Left lung (tissue), 10 donors: ENCODE measurements around the gene HIBADH. TPM values are rescaled to one million over a fixed set of nuclear protein-coding genes. Genes with fewer than 3 reads are reported as not detected.

Experiments
- ATAC-seq: fragments of 200-7000 bp; cut with Tn5 transposase; one replicate; pipeline ENCODE4 v1.9.1; 2020; ENCODE audit warnings: moderate library complexity
- DNase-seq, 4 donors: peaks; one replicate each; pipeline ENCODE4 v3.0.0-alpha.2; 2013 to 2020
- H3K27ac ChIP-seq, 2 donors: fragments of 200-600 bp; sonication (generic) in 1 of 2; one replicate each; pipeline versions ENCODE4 v1.5.0 to v1.8.0; 2020 to 2021
- H3K27me3 ChIP-seq, 2 donors: fragments of 200-600 bp; sonication (generic) in 1 of 2; one replicate each; pipeline versions ENCODE4 v1.5.0 to v1.8.0; 2020 to 2021
- H3K36me3 ChIP-seq, 2 donors: fragments of 200-600 bp; sonication (generic) in 1 of 2; one replicate each; pipeline versions ENCODE4 v1.5.0 to v1.8.0; 2020 to 2021
- H3K4me1 ChIP-seq, 2 donors: fragments of 200-600 bp; one replicate each; pipeline ENCODE4 v1.8.0; 2021
- H3K4me3 ChIP-seq, 2 donors: fragments of 200-600 bp; sonication (generic) in 1 of 2; one replicate each; pipeline versions ENCODE4 v1.5.0 to v1.8.0; 2020 to 2021; ENCODE audit warnings: mild to moderate bottlenecking in 1 of 2
- H3K9me3 ChIP-seq, 2 donors: fragments of 200-600 bp; sonication (generic) in 1 of 2; one replicate each; pipeline versions ENCODE4 v1.5.0 to v1.8.0; 2020 to 2021
- CTCF ChIP-seq, 2 donors: fragments of 200-600 bp; sonication (generic) in 1 of 2; IDR thresholded peaks; one replicate each; pipeline versions ENCODE4 v1.5.0 to v1.8.0; 2021; ENCODE audit warnings: antibody characterized with exemption in 2 of 2
- intact Hi-C, 2 donors: fragments of 100-400 bp; cut with DNase I; formaldehyde crosslinking; loops; one replicate each; pipeline versions ENCODE4 v1.11.2 to v1.14.2; 2022
- polyA plus RNA-seq, 6 donors: library from polyadenylated mRNA; unstranded; fragments of 120-200 nt; gene quantifications; one replicate each; pipeline ENCODE4 v1.2.1, GENCODE V29; 2013; ENCODE audit not compliant: insufficient read length in 6 of 6
- total RNA-seq, 2 donors: library from RNA; stranded (reverse); fragmentation: NEBNext Ultra II Directional; extraction: Animal tissue kit (Norgen Biotek cat#: 25700); gene quantifications; one replicate each; pipeline ENCODE4 v1.2.1, GENCODE V29; 2021
- donor health status: DM: no; HTN: yes; CAD: no.
- donor health status: DM: no; HTN: no; CAD: no.

HIBADH gene
- total and polyA plus RNA-seq, 8 donors = 20.8 to 63.3 (median 49.4) TPM

DNA sequence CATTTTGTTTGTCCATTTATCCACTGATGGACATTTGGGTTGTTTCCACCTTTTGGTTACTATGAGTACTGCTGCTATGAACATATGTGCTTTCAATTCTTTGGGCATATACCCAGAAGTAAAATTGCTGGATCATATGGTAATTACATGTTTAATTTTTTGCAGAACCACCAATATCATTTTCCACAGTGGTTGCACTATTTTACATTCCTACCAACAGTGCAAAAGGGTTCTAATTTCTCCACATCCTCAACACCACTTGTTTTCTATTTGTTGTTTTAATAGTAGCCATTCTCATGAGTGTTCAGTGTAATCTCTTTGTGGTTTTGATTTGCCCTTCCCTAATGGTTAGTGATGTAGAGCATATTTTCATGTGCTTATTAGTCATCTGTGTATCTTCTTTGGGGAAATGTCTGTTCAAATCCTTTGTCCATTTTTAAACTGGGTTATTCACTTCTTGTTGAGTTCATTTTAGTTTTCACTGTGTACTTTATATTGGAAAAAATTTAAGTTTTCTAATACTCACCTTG, 101.9 kb downstream of the HIBADH start:
- Histone ChIP-seq H3K4me3 (no peak overlapping the region), H3K9me3 (peaks cover 0 to 6% of the 10 kb centered on the region in 2 donors), H3K27me3 (no peaks in the 10 kb centered on the region), H3K27ac (no peak overlapping the region), H3K4me1 (no peaks in the 10 kb centered on the region), H3K36me3 (no peaks in the 10 kb centered on the region)
- ATAC-seq (no peak), DNase-seq (no peak)
- intact Hi-C loops = no loop called here
- no peak for TF ChIP-seq CTCF (IDR thresholded peaks at IDR 0.05)

DNA sequence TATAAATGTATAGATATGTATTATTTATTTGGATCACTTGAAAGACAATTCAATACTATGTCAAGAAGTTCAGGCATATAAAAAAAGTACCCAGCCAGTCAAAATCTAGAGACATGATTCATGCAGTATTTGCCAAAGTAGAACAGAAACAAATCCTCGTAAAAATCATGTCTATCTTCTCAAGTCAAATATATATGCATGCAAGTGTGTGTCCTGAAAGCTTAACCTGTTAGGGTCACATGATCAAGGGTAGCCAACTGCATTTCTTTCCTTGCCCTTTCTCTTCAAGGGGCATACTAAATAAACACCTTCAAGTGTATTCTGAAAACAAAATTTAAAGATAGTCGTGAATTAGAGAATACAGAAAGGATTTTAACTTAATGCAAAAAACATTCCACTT, 107.0 kb downstream of the HIBADH start:
- H3K4me3 ChIP-seq = no peak overlapping the region
- no peaks in the 10 kb centered on the region for H3K9me3 ChIP-seq
- no peak for ATAC-seq
- no peaks in the 10 kb centered on the region for H3K36me3 ChIP-seq
- DNase-seq = no peak
- intact Hi-C loops = no loop called here
- H3K27ac ChIP-seq = no peak overlapping the region
- no peaks in the 10 kb centered on the region for H3K4me1 ChIP-seq
- TF ChIP-seq CTCF (IDR thresholded peaks at IDR 0.05) = no peak
- no peaks in the 10 kb centered on the region for H3K27me3 ChIP-seq

- DNase-seq = no peak
- no peaks in the 10 kb centered on the region for H3K36me3 ChIP-seq
- no peaks in the 10 kb centered on the region for H3K9me3 ChIP-seq
- no peak for ATAC-seq
- no peaks in the 10 kb centered on the region for H3K4me1 ChIP-seq
- no peak overlapping the region for H3K27ac ChIP-seq
- no peak overlapping the region for H3K4me3 ChIP-seq
- TF ChIP-seq CTCF (IDR thresholded peaks at IDR 0.05) = no peak
- H3K27me3 ChIP-seq = no peaks in the 10 kb centered on the region
- intact Hi-C loops = no loop called here
Measured at GRCh38 chr7:27554826-27555225, 107.9 kb downstream of the HIBADH start.

DNA sequence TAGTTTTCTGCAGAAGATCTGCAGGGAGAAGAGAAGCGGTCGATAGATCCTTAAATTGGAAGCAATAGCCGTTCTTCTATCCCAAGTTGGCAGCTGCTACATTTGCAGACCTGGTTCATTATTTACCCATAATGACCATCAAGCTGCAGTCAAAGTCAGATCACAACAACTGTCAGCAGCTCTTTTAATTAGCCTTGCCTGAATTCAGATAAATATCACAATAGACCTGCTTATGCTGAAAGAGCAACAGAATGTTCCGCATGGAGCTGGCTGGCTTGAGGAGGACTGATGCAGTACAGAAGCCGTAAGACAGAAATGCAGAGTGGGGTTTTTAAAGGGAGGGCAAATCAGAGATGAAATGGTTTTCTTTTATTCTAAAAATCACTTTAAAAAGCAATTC, 109.4 kb downstream of the HIBADH start:
- Histone ChIP-seq H3K4me1 (no peaks in the 10 kb centered on the region), H3K27me3 (no peaks in the 10 kb centered on the region), H3K4me3 (no peak overlapping the region), H3K27ac (no peak overlapping the region), H3K9me3 (no peaks in the 10 kb centered on the region), H3K36me3 (no peaks in the 10 kb centered on the region)
- intact Hi-C loops = no loop called here
- TF ChIP-seq CTCF (IDR thresholded peaks at IDR 0.05) = no peak
- ATAC-seq = no peak
- no peak for DNase-seq

- TF ChIP-seq CTCF (IDR thresholded peaks at IDR 0.05) = no peak
- intact Hi-C loops = no loop called here
Measured at GRCh38 chr7:27551803-27552400, 110.8 kb downstream of the HIBADH start.

More at GRCh38 chr7:27551803-27552400, 110.8 kb downstream of the HIBADH start:
- no peaks in the 10 kb centered on the region for H3K36me3 ChIP-seq
- no peaks in the 10 kb centered on the region for H3K9me3 ChIP-seq
- H3K4me3 ChIP-seq = no peak overlapping the region
- DNase-seq = no peak
- ATAC-seq = no peak
- H3K27ac ChIP-seq = no peak overlapping the region
- H3K4me1 ChIP-seq = no peaks in the 10 kb centered on the region
- no peaks in the 10 kb centered on the region for H3K27me3 ChIP-seq
